Activated CD4-positive, alpha-beta T cell treated with anti-CD3 and anti-CD28 coated beads for 24 hours (primary cell): Measurements from ENCODE around the gene FMO1.
"Not testable (repeated sequence)": the region's sequence is repeated elsewhere in the genome, so short reads cannot be mapped to it uniquely, and the experiment has no call there.

ENCODE experiments used
- DNase-seq, 2 donors: peaks; one replicate each; pipeline ENCODE4 v3.0.0-alpha.2; 2020; ENCODE audit warnings: low read depth in 2 of 2

The FMO1 gene

GRCh38 chr1:171248302-171248701, at the start of gene FMO1:
Gene FMO1, plus strand, starts transcription at chr1:171248494. Its CDS starts 9,594 bp downstream, at chr1:171258088.
- no peak for DNase-seq

- no peak for DNase-seq
These were observed 44.0 kb upstream of the FMO1 start for GRCh38 chr1:171204296-171204695.

- no peak for DNase-seq
These were observed 41.9 kb upstream of the FMO1 start for GRCh38 chr1:171206204-171206977.

- DNase-seq = no peak
These were observed 41.3 kb upstream of the FMO1 start for GRCh38 chr1:171206978-171207355.

GRCh38 chr1:171207377-171207776, 40.9 kb upstream of the FMO1 start:
- no peak for DNase-seq

- DNase-seq = no peak
These were observed 37.9 kb upstream of the FMO1 start for GRCh38 chr1:171210355-171210754.

- DNase-seq = no peak
These were observed 35.5 kb upstream of the FMO1 start for GRCh38 chr1:171212607-171213351.

- no peak for DNase-seq
These were observed 34.5 kb upstream of the FMO1 start for GRCh38 chr1:171213559-171214454.

GRCh38 chr1:171217658-171218443, 30.4 kb upstream of the FMO1 start:
- DNase-seq = no peak

GRCh38 chr1:171218661-171219060, 29.6 kb upstream of the FMO1 start:
- DNase-seq = no peak

GRCh38 chr1:171219346-171220080, 28.8 kb upstream of the FMO1 start:
- no peak for DNase-seq

GRCh38 chr1:171220081-171220420, 28.2 kb upstream of the FMO1 start:
- no peak for DNase-seq

- no peak for DNase-seq
These were observed 27.7 kb upstream of the FMO1 start for GRCh38 chr1:171220581-171221054.

GRCh38 chr1:171221665-171222591, 26.4 kb upstream of the FMO1 start:
- no peak for DNase-seq

- DNase-seq = no peak
These were observed 25.4 kb upstream of the FMO1 start for GRCh38 chr1:171222936-171223335.

- not testable (repeated sequence) for DNase-seq
These were observed 24.0 kb upstream of the FMO1 start for GRCh38 chr1:171224257-171224656.

- DNase-seq = no peak
These were observed 21.4 kb upstream of the FMO1 start for GRCh38 chr1:171226747-171227370.

GRCh38 chr1:171231326-171231725, 17.0 kb upstream of the FMO1 start:
- DNase-seq = no peak

- DNase-seq = no peak
These were observed 15.1 kb upstream of the FMO1 start for GRCh38 chr1:171233183-171233582.
